ENCODE results near the gene ATP6AP2.

DNA sequence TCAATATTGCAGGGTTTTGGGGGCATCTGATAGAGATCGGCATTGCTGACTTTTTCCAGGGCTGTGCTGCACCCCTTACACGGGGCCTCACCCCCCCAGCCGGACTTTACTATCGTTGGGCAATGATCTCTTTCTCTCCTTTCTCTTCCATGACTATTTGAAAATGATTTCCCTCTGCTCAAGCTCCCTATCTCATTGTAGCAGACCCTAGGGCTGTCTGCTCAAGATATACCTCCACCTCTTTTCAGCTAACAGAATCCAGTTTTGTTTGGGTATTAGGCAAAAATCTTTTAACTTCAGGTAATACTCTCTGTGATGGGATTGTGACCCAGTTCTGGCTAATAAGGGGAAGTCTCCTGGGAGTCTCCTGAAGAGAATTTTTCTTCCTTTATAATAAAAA is 43.5 kb upstream of the ATP6AP2 start:
- TF ChIP-seq, protein P1, sequence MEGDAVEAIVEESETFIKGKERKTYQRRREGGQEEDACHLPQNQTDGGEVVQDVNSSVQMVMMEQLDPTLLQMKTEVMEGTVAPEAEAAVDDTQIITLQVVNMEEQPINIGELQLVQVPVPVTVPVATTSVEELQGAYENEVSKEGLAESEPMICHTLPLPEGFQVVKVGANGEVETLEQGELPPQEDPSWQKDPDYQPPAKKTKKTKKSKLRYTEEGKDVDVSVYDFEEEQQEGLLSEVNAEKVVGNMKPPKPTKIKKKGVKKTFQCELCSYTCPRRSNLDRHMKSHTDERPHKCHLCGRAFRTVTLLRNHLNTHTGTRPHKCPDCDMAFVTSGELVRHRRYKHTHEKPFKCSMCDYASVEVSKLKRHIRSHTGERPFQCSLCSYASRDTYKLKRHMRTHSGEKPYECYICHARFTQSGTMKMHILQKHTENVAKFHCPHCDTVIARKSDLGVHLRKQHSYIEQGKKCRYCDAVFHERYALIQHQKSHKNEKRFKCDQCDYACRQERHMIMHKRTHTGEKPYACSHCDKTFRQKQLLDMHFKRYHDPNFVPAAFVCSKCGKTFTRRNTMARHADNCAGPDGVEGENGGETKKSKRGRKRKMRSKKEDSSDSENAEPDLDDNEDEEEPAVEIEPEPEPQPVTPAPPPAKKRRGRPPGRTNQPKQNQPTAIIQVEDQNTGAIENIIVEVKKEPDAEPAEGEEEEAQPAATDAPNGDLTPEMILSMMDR (IDR thresholded peaks at IDR 0.05; ENCODE audit: low read depth, low read length): no peak
- no peak for TF ChIP-seq EZH2phosphoT487 (IDR thresholded peaks at IDR 0.05; ENCODE audit: low read depth)
